GM19467 (cell line): Measurements from ENCODE around the gene CUL7.
"Not testable (repeated sequence)": the region's sequence is repeated elsewhere in the genome, so short reads cannot be mapped to it uniquely, and the experiment has no call there.

Experiments
- ATAC-seq: cut with Tn5 transposase; IDR thresholded peaks from one replicate; pipeline ENCODE4 v1.9.1; 2021; ENCODE audit warnings: mild to moderate bottlenecking, moderate library complexity; ENCODE audit not compliant: unreplicated experiment

CUL7 gene

DNA sequence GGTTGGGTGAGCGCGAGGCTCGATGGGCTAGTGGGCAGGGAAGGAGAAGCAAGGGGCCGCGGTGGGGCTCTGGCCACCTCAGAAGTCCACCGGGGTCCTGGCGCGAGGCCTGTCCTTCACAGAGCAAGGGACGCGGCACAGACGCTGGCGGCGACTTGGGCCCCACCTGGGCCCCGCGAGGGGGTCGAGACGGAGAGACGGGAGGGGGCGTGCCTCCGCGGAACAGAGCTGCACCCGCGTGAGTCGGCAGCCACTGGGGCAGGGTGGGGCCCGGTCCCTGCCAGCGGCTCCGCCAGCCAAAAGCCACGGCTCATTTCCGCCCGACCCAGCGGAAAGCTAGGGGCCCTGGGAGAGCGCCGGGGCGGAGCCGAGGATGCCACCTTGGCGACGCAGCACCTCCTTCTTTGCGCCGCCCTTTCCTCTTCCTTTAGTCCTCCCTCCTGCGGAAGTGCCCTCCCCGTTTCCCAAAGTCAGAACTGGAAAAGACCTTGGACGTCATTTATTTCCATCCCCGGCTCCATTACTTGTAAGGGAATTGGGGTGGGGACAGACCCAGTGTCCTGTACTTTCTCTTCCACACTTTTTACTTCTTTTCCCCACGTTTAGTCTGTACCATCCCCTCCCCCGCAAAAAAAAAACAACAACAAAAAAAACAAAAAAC lies at the start of gene CUL7:
Gene CUL7, minus strand, starts transcription at position 307 of the 661 bp plus-strand sequence. CDS start 1,063 bp downstream, outside the sequence.
- ATAC-seq = peak; percentile 89

DNA sequence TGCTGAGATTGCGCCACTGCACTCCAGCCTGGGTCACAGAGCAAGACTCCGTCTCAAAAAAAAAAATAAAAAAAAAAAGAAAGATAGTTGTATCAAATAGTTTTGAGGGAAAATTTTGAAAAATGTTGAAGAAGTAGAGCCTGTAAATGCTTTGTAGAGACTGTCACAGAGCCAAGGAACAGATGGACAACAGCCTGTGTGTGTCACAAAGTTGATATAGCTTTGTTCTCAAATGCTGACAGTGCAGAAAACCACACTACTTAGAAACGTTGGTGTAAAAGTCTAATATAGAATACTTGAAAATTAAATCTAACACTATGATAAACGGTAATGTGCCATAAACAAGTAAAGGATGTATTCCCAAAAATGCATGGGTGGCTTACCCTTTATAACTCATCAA lies 47.8 kb upstream of the CUL7 start:
- no peak for ATAC-seq

DNA sequence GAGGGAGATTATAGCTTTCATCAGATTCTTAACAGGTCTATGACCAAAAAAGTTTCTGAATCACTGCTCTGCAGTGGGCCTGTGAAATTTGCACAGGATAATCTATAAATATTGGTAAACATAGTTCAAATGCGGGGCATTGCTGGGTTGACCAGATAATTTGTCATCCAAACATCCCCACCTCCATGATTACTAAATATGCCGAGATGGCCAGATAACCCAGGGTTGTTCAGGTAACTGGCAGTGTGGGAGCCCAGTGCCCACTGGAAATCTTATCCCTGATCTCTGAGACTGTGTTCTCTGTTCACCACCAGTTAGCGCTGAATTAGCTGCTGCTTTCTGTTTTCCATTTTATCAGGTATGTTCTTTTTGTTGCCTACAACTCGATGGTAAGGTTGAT lies 43.9 kb upstream of the CUL7 start:
- no peak for ATAC-seq

DNA sequence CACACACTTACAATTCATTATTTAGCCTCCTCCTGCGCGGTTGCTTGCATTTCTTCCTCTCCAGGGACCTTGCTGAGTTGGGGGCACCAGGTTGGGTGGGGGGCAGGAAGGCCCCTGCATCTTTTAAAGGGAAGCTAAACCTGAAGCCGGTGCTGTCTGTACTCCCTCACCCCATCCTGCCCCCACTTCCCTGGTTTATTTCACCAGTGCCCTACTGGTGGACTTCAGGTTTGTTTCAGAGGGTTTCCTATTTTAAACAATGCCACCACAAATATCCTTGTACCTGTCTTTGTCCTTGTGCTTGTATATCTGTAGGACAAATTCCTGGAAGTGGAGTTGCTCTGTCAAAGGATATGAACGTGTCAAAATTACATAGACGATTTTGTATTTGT lies 43.4 kb upstream of the CUL7 start:
- no peak for ATAC-seq

DNA sequence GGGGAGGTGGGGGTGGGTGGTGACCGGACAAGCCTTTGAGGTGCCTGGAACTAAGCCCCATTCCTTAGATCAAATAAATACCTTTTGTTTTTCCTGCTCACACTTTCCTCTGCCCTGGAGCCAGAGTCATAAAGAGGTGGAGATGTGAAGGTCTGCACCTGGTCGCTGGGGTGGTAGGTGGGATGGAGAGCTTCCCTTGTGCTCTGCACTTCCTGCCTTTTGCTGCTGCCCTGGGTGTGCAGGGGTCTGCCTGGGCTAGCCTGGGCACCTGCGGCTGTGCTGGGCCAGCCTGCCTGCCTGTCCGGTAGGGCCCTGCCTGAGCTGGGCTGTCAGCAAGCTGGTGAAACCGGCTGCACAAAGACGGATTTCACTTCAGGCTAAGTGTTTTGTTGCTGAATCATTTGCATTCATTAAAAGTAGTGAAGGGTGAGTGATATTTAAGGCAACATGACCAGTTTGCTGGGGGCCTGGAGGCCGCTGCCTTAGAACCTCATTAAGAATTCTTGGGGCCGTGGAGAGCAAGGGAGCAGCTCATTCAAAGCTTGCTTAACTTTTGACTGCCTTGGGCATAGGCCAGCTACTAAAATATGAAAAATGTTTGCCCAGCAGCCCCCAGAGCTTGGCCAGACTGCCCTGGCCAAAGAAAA lies 42.9 kb upstream of the CUL7 start:
- ATAC-seq = no peak

DNA sequence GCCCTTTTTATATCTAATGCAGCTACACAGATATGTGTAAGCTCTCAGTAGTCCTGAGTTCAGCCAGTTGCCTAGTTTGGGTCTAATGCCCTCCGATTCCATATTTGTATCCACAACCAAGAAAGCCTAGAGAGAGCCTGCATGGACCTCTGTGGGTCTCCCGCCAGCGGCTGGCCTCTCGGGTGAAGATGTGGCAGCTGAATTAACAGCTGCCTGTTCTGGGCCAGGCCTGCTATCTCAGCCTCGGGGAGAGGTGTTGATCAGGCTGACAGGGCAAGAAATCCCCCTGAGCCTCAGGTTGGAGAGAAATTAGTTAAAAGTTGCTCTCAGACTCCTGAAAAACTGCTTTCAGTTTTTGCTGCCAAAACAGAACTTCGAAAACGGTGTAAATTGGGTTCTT lies 42.3 kb upstream of the CUL7 start:
- ATAC-seq = no peak

DNA sequence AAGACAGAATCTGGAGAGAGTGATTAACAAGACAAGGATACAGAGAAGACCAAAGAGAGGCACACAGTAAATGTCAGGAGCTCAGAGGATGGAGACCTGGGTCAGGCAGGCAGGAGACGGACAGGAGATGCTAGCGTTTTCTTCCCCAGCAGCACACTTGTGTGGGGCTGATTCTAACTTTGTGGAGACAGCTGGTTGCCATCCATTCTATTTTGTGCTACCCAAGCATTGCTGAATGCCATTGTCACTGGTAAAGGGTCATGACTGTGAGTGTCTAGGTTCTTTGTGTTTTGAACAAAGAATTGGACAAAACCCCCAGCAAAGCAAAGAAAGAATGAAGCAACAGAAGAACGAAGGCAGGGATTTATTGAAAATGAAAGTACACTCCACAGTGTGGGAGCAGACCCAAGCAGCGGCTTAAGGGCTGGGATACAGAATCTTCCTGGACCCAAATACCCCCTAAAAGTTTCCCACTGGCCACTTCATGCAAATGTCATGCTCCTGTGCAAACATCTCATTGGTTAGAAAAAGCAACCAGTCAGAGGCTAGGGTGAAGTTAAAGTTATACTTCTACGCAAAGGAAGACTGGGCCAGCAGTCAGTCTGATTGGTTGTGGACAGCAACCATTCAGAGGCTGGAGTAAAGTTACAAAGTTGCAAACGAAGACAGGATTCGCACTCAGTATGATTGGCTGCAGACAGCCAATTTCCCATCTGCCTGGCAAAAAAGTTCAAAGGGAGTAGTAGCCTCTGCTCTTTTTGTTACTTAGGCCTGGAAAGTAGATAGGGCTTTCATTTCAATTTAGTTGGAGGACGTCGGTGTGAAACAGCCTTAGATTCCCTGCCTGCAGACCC lies 40.0 kb upstream of the CUL7 start:
- no peak for ATAC-seq

DNA sequence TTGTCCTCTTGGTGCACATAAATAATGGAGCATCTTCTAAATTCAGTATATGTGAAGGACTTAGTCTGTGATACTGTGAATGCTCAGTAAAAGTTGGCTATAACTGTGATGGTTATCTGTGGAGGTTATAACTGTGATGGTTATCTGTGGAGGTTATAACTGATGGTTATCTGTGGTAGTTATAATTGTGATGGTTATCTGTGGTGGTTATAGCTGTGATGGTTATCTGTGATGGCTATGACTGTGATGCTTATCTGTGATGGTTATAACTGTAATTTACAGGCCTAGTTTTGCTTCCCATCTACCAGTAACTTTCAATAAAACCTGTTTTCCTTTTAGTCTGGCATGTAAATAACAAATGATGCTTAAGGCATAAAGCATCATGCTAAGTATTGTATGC lies 39.0 kb upstream of the CUL7 start:
- no peak for ATAC-seq

DNA sequence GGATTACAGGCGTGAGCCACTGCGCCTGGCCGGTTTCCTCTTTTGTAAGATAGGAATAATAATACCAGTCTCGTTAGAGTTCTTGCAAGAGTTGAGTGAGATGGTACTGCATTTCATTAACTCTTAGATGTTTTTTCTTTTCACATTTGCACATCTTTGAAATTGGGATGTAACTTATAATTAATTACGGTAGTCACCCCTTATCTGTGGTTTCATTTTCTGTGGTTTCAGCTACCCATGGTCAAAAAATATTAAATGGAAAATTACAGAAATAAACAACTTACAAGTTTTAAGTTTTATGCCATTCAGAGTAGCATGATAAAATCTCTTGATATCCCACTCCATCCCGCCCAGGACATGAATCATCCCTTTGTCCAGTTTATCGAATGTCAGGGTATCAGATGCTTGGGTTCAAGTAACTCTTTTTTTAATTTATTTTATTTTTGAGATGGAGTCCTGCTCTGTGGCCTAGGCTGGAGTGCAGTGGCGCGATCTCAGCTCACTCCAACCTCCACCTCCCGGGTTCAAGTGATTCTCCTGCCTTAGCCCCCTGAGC lies 37.9 kb upstream of the CUL7 start:
- no peak for ATAC-seq

DNA sequence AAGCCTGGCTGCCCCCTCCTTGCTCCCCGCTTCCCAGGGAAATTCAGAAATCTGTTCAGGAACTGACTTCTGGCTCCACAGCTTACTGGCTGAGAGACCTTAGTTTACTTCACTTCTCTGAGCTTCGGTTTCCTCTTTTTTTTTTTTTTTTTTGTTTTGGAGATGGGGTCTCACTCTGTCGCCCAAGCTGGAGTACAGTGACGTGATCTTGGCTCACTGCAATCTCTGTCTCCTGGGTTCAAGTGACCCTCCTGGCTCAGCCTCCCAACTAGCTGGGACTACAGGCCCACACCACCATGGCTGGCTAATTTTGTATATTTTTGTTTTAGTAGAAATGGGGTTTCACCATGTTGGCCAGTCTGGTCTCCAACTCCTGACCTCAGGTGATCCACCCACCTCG lies 37.4 kb upstream of the CUL7 start:
- ATAC-seq = no peak

DNA sequence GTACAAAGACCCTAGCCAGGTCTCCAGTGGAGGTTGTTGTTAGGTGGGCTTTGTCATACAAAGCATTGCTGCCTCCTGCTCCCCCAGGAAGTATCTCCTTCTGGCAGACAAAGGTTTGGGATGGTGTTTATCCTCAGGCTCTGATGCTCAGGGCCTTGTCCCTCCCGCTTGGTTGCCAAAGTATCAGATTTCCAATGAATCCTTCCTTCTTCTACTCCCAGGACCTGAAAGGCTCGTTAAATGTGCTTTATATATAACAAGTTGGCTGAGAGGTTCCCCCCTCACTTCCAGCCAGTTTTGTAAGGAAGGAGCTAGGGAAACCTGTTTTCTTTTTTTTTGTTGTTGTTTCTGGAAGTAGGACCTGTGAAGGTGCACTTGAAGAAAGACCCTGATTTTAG lies 36.9 kb upstream of the CUL7 start:
- no peak for ATAC-seq

DNA sequence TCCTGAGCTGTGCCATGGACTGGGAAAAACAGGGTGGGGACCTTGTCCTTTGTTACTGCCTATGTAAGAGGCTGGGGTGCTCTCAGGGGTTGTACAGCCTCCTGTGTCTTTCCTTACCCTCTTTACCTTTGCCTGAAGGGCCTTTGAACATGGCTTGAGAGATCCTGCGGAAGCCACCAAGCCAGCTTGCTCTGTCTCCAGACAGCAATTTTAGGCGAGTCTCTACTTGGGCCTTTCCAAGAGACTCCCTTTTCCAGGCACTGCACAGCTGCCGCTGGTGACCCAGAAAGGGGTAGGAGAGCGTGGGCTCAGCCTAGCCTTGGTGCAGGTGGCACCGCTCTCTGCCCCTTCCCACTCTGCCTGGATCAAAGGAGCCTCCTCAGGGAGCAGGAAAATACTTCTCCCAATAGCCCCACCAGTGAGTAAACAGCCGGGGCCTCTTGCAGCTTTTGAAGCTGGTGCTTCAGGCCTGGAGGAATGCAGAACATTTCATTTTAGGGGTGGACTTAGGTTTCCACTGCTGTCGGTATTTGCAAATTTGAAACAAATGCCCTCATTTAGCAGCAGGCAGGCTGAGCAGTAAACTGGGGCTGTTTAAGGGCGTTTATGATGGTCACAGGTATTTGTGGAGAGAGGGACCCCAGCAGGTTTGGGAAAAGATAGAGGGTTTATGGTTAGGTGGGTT lies 36.4 kb upstream of the CUL7 start:
- ATAC-seq = no peak

DNA sequence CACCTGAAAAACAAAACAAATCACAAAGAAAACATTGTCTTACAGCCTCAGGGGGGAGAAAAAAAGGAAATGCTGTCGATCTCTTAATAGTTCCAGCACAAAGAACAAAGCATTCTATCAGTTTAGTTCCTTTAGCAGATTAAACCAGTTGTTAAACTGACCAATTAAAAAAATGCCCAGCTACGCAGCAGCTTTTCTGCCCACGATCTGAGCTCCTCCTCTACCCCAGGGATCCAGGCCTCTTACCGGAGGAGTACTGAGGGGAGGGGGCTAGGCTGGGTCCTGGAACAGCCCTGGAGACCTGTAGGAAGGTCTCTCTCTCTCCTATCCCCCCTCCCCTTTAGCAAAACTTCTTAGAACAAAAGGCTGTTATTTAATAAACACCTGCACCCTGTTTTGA lies 35.8 kb upstream of the CUL7 start:
- no peak for ATAC-seq

DNA sequence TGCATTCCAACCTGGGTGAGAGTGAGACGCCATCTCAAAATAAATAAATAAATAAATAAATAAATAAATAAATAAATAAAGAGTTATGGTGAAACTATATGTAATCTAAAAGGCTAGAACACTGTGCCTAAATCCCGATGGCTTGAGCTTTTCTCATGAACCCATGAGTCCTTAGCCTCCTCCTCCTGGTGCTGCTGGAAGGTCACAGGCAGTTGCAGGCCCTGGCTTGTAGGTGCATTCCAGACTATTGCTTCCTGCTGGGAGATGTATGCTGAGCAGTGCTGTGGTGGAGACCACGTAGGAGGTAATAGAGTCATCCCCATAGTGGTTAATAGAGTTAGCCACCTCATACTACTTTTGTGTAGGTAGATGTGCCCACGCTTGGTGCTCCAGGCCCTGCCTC lies 35.0 kb upstream of the CUL7 start:
- ATAC-seq = no peak

DNA sequence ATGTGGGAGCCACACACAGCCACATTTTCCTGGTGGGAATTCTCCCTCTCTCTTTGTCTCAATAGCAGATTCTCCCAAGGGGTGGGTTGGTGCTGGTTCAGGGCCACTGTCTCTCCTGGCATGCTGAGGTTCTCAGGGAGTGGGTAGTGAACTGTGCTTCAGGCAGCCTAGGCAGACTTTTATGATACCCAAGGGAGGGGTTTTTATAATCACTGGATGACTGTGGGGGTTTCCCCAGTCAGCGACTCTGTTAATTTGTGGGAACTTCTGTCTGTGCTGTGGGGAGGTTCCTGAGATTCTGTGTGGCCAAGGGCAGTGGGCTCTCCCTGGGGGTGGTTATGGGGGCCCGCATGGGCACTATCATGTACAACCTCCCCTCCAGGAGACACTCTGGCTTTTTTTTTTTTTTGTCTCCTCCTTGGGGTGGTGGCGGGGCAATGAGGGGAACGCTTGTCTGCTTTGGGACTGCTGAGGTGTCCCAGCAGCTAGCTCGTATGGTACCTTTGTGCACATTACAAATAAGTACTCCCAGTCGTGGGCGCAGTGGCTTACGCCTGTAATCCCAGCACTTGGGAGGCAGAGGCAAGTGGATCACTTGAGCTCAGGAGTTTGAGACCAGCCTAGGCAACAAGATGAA lies 32.5 kb upstream of the CUL7 start:
- ATAC-seq = no peak

DNA sequence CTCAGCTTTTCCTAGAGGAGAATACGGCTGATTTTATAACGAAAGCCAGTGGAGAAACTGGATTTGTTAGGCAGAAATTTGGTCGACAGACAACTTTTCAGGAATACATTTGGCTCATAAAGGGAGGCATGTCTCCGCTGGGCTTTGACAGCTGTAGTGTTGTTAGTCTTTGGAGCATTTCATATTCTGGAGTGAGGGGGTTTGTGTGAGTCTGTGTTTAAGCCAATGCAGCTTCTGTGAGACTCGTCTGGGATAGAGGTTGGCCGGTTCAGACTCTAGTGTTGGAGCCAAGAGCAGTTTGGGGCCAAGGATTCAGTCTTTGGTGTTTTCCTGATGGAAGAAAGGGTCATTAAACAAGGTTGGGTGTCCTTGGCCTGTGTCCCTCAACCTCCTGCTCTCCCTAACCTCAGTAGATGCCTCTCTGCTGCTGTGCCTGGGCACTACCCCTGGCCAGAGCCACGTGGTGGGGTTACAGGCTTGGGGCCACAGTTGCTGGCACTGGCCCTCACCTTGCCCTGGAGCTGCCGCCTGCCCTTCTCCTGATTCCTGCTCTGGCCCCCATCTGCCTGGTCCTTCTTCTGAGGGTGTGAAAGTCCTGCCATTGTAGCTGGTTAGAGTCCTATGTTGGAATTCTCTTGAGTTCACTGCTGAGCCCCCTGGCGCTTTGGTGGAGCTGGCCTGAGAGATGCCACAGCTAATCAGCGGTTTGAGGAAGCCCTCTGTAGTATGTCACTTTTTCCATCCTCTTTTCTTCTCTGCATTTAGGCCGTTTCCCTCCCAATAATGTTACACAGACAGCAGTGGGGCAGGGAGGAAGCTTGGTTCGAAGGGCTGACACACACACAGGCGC lies 29.4 kb upstream of the CUL7 start:
- ATAC-seq = no peak

DNA sequence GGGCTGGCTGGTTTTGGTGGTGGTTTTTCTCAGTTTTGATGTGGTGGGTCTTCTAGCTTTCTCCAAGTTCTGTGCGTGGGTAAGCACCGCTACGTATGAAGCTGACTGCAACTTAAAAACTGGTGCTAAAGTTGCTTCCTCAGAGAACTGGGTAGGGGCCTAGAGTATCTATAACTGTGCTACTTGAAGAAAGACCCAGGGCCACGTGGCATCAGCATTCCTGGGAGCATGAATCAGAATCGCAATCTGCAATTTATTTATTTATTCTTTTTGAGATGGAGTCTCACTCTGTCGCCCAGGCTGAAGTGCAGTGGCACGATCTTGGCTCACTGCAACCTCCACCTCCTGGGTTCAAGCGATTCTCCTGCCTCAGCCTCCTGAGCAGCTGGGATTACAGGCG lies 28.3 kb upstream of the CUL7 start:
- not testable (repeated sequence) for ATAC-seq

DNA sequence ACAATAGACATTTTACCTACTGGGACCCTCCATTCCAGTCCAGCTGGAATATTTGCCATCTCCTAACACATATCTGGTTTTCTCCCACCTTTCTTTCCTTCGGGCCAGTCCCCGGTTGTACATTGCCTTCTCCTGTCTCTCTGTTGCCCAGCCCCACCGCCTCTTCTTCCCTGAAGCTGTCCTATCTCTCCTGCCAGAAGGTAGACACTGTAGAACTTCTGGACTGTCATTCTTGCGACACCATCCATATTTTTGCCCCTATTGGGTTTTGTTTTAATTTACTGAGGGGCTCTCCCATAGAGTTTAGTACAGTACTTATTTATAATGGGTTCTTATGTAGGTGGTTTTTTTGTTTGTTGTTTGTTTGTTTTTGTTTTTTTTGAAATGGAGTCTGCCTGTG lies 27.4 kb upstream of the CUL7 start:
- no peak for ATAC-seq

DNA sequence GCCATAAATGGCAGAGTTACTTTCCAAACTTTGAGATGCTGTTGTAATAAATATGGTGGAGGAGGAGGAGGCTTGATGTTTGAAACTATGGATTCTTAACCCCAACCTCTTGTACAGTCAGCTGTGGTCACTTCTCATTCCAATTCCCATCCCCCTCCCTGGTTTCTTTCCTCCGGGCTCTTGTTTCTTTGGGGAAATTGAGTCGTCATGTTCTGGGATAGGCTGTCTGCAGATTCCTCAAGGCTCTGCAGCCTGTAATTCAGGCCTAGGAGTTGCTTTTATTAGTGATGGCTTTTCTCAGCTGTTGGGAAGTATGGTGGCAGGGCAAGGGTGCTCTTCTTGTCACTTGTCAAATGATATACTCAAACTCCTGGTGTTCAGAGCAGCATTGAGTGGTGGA lies 25.0 kb upstream of the CUL7 start:
- no peak for ATAC-seq
